Measurements from ENCODE around the gene PRKN.

DNA sequence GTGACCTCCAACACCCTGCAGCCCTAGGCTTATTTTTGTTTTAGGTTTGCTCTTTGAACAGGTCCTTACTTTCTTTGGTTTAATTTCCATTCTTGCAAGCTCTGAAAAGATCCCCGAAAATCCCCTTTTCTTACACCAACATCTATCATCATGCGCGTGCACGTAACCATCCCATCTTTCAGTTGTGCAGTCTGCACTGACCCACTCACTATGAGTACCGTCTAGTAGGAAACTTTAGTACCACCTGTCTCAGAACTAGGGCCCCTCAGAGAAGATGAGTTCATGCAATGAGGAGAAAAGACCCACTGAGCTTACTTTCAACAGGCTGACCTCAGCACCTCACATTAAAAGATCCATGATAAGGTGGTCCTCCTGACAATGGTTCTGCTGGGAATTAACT is 1333.1 kb downstream of the PRKN start:
- TF ChIP-seq, protein P1, sequence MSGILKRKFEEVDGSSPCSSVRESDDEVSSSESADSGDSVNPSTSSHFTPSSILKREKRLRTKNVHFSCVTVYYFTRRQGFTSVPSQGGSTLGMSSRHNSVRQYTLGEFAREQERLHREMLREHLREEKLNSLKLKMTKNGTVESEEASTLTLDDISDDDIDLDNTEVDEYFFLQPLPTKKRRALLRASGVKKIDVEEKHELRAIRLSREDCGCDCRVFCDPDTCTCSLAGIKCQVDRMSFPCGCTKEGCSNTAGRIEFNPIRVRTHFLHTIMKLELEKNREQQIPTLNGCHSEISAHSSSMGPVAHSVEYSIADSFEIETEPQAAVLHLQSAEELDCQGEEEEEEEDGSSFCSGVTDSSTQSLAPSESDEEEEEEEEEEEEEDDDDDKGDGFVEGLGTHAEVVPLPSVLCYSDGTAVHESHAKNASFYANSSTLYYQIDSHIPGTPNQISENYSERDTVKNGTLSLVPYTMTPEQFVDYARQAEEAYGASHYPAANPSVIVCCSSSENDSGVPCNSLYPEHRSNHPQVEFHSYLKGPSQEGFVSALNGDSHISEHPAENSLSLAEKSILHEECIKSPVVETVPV (CRISPR knock-in tag; IDR thresholded peaks at IDR 0.05): no peak
- TF ChIP-seq GLIS3 (CRISPR knock-in tag; IDR thresholded peaks at IDR 0.05): no peak
- TF ChIP-seq RARB (CRISPR knock-in tag; IDR thresholded peaks at IDR 0.05): no peak
- TF ChIP-seq PPARA (CRISPR knock-in tag; IDR thresholded peaks at IDR 0.05; ENCODE audit: borderline replicate concordance): no peak
- TF ChIP-seq, protein P2, sequence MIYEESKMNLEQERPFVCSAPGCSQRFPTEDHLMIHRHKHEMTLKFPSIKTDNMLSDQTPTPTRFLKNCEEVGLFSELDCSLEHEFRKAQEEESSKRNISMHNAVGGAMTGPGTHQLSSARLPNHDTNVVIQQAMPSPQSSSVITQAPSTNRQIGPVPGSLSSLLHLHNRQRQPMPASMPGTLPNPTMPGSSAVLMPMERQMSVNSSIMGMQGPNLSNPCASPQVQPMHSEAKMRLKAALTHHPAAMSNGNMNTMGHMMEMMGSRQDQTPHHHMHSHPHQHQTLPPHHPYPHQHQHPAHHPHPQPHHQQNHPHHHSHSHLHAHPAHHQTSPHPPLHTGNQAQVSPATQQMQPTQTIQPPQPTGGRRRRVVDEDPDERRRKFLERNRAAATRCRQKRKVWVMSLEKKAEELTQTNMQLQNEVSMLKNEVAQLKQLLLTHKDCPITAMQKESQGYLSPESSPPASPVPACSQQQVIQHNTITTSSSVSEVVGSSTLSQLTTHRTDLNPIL (CRISPR knock-in tag; IDR thresholded peaks at IDR 0.05; ENCODE audit: low read depth): no peak
- no peak for TF ChIP-seq ZNF565 (CRISPR knock-in tag; conservative IDR thresholded peaks at IDR 0.05; ENCODE audit: low read depth)
- no peak for TF ChIP-seq OSR1 (CRISPR knock-in tag; IDR thresholded peaks at IDR 0.05)
- no peak for TF ChIP-seq ZFP30 (CRISPR knock-in tag; IDR thresholded peaks at IDR 0.05)

All from SK-N-SH treated with all-trans-retinoic acid at 6 μM for 48 hours (cell line).